NCI-H460 (cell line): Measurements from ENCODE around the gene SIGLEC1. TPM values are rescaled to one million over a fixed set of nuclear protein-coding genes. Genes with fewer than 3 reads are reported as not detected.

ENCODE experiments used
- total RNA-seq: library from RNA; depleted of rRNA; stranded (reverse); fragments of >200 nt; shearing (Covaris generic); gene quantifications from 2 replicates; pipeline ENCODE4 v1.2.3, GENCODE V29; 2014; rRNA removed

The SIGLEC1 gene
- total RNA-seq, 1 experiment from 2014 or later, result not detected

Other genes starting within 250 kb of the SIGLEC1 start
- gene ATRN, start 241.6 kb downstream of the SIGLEC1 start, total RNA-seq, result 28.5 and 35.6 TPM in 2 replicates
- not detected in 2 replicates for gene GFRA4, start 49.2 kb downstream of the SIGLEC1 start, total RNA-seq
- 0.10 and 0.12 TPM in 2 replicates for gene ADAM33, start 30.6 kb downstream of the SIGLEC1 start, total RNA-seq
- not detected in 2 replicates for gene HSPA12B, start 20.1 kb upstream of the SIGLEC1 start, total RNA-seq
- gene ADISSP, start 55.2 kb upstream of the SIGLEC1 start, total RNA-seq, result 42.0 and 50.7 TPM in 2 replicates
- gene SPEF1, start 68.8 kb upstream of the SIGLEC1 start, total RNA-seq, result 0.20 TPM in 1 of 2 replicates, not detected in the other
- 53.1 and 56.2 TPM in 2 replicates for gene CENPB, start 74.1 kb upstream of the SIGLEC1 start, total RNA-seq
- 64.3 and 66.7 TPM in 2 replicates for gene CDC25B, start 83.7 kb upstream of the SIGLEC1 start, total RNA-seq
- gene AP5S1, start 107.9 kb upstream of the SIGLEC1 start, total RNA-seq, result 12.3 and 13.8 TPM in 2 replicates
- 16.0 and 21.0 TPM in 2 replicates for gene MAVS, start 134.2 kb upstream of the SIGLEC1 start, total RNA-seq
- gene PANK2, start 176.8 kb upstream of the SIGLEC1 start, total RNA-seq, result 34.1 and 36.8 TPM in 2 replicates